Cardiac muscle cell (in vitro differentiated cells and primary cell): ENCODE measurements around the gene BCL11A. TPM values are rescaled to one million over a fixed set of nuclear protein-coding genes. Genes with fewer than 3 reads are reported as not detected.
A peak's percentile ranks its signal among the peaks of the same experiment; 100 is the strongest.

Experiments used
- DNase-seq, 2 donors: peaks; one replicate each; pipeline versions ENCODE4 v3.0.0 to v3.0.0-alpha.2; 2010 to 2017; ENCODE audit warnings: low read depth in 1 of 2, low spot score in 1 of 2
- H3K27ac ChIP-seq: fragments of 200-600 bp; sonication (generic); 2 replicates; pipeline ENCODE4 v1.5.1; 2016
- H3K27me3 ChIP-seq: fragments of 200-600 bp; sonication (generic); 2 replicates; pipeline ENCODE4 v1.6.0; 2016; ENCODE audit warnings: control low read depth
- H3K36me3 ChIP-seq: fragments of 200-600 bp; sonication (generic); 2 replicates; pipeline ENCODE4 v1.5.1; 2016; ENCODE audit warnings: control low read depth
- H3K4me1 ChIP-seq: fragments of 200-600 bp; sonication (generic); 2 replicates; pipeline ENCODE4 v1.8.1; 2017; ENCODE audit warnings: low read depth, mild to moderate bottlenecking, mixed run types
- H3K4me3 ChIP-seq: fragments of 200-600 bp; sonication (generic); 2 replicates; pipeline ENCODE4 v1.5.1; 2016; ENCODE audit warnings: mild to moderate bottlenecking
- H3K9me3 ChIP-seq: fragments of 200-600 bp; sonication (generic); 2 replicates; pipeline ENCODE4 v1.5.1; 2017; ENCODE audit warnings: low read depth, mild to moderate bottlenecking, control low read depth
- polyA plus RNA-seq: library from polyadenylated mRNA; unstranded; fragments of >200 nt; fragmentation: Nextera tagmentation; extraction: Ambion mirVana; gene quantifications from 2 replicates; pipeline ENCODE4 v1.2.1, GENCODE V29; 2016
- total RNA-seq: library from RNA; depleted of rRNA; stranded (reverse); fragments of >200 nt; gene quantifications from 2 replicates; pipeline ENCODE4 v1.2.3, GENCODE V29; 2016
- TF ChIP-seq, protein P1 (sequence below): IDR thresholded peaks from 2 replicates; pipeline ENCODE4 v1.5.1; 2012; ENCODE audit warnings: low read depth, mild to moderate bottlenecking, low read length

Gene BCL11A
- total and polyA plus RNA-seq, 2 experiments from 2014 or later: 15.7 to 19.8 TPM

DNA sequence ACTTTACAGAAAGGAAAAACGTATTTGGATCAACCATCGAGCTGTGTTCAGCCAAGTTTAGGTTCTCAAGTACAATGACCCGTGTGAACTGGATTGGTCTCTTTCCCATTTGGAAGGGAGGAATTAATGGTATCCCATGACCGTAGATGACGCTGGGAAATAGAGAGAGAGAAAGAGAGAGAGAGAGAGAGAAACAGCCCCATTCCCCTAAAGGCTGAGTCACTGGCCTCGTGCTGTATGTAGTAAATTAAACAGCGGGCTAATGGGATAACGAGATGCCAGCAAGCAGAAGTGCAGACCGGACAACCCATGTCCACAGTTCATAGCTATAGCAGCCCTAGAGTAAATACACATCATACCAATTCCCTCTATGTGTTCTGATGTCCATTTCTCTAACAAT, 99.6 kb downstream of the BCL11A start:
- DNase-seq: no peak
- TF ChIP-seq, protein P1, sequence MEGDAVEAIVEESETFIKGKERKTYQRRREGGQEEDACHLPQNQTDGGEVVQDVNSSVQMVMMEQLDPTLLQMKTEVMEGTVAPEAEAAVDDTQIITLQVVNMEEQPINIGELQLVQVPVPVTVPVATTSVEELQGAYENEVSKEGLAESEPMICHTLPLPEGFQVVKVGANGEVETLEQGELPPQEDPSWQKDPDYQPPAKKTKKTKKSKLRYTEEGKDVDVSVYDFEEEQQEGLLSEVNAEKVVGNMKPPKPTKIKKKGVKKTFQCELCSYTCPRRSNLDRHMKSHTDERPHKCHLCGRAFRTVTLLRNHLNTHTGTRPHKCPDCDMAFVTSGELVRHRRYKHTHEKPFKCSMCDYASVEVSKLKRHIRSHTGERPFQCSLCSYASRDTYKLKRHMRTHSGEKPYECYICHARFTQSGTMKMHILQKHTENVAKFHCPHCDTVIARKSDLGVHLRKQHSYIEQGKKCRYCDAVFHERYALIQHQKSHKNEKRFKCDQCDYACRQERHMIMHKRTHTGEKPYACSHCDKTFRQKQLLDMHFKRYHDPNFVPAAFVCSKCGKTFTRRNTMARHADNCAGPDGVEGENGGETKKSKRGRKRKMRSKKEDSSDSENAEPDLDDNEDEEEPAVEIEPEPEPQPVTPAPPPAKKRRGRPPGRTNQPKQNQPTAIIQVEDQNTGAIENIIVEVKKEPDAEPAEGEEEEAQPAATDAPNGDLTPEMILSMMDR: no peak
- Histone ChIP-seq H3K4me3 (no peak overlapping the region), H3K36me3 (no peaks in the 10 kb centered on the region), H3K27me3 (no peaks in the 10 kb centered on the region), H3K27ac (no peak overlapping the region), H3K4me1 (no peaks in the 10 kb centered on the region), H3K9me3 (no peaks in the 10 kb centered on the region)

DNA sequence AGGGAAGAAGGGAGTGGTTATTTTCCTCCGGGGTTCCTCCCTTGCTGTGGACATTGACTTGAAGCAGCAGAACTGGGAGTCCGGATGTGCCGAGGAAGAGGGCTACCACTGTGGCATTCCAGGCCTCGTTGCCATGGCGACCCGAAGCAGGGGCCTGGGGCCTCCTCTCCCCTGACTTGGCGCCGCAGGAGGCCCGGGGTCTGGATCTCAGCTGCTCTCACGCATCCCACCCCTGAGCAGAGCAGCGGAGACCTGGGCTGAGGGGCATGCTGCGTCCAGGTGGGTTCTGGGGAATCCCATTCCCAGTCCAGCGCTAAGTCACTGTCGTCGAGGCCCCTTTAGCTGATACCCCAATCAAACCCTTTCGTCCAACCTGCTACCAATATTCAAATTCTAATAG, 100.2 kb downstream of the BCL11A start:
- TF ChIP-seq, protein P1: no peak
- Histone ChIP-seq H3K4me1 (no peaks in the 10 kb centered on the region), H3K27ac (no peak overlapping the region), H3K4me3 (no peak overlapping the region), H3K27me3 (no peaks in the 10 kb centered on the region), H3K36me3 (no peaks in the 10 kb centered on the region), H3K9me3 (no peaks in the 10 kb centered on the region)
- peak in 1 of 2 donors; percentile 52 for DNase-seq

DNA sequence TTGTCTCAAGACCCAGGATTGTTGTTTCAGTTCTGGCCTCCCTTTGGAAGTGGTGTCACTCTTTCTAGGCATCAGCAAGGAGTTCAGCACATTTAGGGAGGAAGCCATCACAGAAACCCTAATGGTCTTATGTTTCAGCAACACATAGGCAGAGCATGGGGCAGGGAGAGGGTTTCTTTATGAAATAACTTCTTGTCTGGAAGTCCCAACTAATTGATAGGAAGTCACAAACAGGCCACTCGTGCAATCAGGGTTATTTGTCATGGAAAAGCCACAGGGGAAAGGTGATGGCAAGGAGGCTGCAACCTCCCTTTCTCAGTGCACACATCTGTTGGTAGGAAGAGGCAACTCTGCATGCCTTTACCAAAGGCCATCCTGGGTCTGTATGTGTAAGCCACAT, 103.0 kb downstream of the BCL11A start:
- Histone ChIP-seq H3K4me1 (no peaks in the 10 kb centered on the region), H3K9me3 (no peaks in the 10 kb centered on the region), H3K27ac (no peak overlapping the region), H3K4me3 (no peak overlapping the region), H3K36me3 (no peaks in the 10 kb centered on the region), H3K27me3 (no peaks in the 10 kb centered on the region)
- TF ChIP-seq, protein P1: no peak
- no peak for DNase-seq

DNA sequence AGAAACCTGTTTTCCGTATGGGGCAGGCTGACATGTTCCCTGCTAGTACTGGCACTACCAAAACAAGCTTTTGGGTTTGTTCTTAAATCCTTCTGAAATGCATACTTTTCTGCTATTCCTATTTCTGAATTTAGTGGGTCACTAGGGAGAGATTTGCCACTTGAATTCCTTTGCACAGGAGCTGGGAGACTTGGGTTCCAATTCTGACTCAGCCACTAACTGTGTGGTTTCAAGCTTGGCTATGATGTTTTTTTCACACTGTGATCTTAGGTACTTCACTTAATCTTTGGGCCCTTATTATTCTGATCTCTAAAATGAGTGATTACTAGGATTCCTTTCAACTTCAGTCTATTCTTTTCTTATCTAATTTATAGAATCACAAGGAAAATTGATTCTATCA, 105.5 kb downstream of the BCL11A start:
- no peak for DNase-seq
- no peak overlapping the region for H3K4me3 ChIP-seq
- no peaks in the 10 kb centered on the region for H3K9me3 ChIP-seq
- no peak overlapping the region for H3K27ac ChIP-seq
- peaks cover 4% of the 10 kb centered on the region for H3K4me1 ChIP-seq
- H3K36me3 ChIP-seq: no peaks in the 10 kb centered on the region
- TF ChIP-seq, protein P1: no peak
- H3K27me3 ChIP-seq: no peaks in the 10 kb centered on the region

DNA sequence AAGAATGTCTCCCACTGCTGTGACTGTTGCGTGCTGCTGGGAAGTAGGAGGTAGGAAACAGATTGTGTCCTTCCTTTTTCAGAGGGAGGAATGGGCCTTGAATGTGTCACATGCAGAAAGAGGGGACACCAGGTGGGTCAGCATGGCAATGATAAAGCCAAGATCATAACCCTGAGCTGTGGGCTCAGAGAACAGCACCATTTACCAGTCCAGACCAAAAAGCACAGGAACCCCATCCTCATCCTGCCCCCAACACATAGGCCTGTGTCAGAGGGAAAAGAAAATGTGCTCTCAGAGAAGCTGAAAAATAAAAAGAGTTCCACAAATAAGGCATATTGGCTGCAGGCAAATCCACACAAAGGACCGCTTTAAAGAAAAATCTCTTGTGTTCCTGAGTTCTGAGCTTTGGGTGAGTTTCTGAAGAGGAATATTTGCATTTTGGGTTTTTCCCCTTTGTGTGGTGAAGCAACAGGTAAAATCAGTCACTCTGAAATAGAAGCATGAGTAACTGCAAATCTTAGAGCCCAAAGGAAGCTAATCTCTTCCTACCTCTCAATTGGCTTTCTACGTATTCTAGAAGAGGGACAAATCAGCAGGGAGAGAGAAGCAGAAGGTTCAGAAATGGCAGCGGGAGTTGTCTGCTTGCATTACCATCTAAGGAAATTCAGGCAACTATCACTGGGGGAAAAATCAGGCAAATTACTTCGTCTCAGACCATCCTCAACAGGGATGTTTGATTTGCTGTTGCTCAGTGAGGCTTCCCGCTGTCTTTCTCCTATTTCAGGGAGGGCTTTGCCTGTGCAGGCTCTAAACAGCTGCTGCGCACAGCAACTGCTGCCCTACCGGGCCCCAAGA, 106.8 kb downstream of the BCL11A start:
- H3K4me3 ChIP-seq: no peak overlapping the region
- TF ChIP-seq, protein P1: no peak
- H3K9me3 ChIP-seq: no peaks in the 10 kb centered on the region
- H3K4me1 ChIP-seq: peaks cover 7% of the 10 kb centered on the region
- H3K36me3 ChIP-seq: no peaks in the 10 kb centered on the region
- H3K27me3 ChIP-seq: no peaks in the 10 kb centered on the region
- H3K27ac ChIP-seq: no peak overlapping the region
- DNase-seq: no peak
